ENCODE measurements around the gene BRI3.

BRI3 gene

DNA sequence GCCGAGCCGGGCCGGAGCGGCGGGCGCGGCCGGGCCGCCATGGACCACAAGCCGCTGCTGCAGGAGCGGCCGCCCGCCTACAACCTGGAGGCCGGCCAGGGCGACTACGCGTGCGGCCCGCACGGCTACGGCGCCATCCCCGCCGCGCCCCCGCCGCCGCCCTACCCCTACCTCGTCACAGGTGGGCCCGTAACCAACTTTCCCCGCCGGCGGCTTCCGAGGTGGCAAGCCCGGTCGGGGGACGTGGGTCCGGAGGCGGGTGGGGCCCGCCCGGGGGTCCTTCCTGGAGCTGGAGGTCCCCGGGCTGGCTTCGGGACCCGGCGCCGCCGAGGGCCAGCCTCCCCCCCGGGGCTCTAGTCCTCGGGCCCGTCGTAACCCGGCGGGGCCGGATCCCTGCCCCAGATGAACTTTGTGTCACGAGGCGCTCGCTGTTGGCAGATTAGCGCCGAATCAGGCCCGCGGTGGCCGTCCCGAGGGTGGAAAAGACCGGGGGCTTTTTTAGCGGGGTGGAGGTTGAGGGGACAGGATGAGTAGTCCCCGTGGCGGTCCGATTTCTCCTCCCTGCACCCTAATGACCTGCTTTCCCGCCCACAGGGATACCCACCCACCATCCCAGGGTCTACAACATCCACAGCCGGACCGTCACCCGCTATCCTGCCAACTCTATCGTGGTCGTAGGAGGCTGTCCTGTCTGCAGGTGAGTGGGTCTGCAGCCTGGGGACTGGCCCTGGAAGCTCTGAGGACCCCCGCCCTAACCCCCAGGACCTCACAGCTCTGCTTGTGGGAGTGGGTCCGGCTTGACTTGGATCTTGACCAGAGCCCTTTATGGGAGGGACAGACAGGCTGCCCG lies 496 bp downstream of the BRI3 start:
- TF ChIP-seq Cebpa-rat (IDR thresholded peaks at IDR 0.05), result no peak
- peaks cover 40 to 63% (median 55%) of the 10 kb centered on the region in 10 experiments for H3K4me1 ChIP-seq

GRCh38 chr7:98282703-98283102 lies 1.2 kb downstream of the BRI3 start:
- Histone ChIP-seq H3K27ac (peak overlapping the region; percentile 91 to 98 (median 95)), H3K9ac (peak overlapping the region; percentile 96 to 99 (median 97)), H3K4me1 (peaks cover 41 to 70% (median 63%) of the 10 kb centered on the region in 10 experiments), H3K27me3 (no peaks in the 10 kb centered on the region), H3K36me3 (peaks cover 7 to 51% (median 45%) of the 10 kb centered on the region in 11 experiments; a peak in 20 of 22 replicates), H4K20me1 (peaks cover 43 to 57% (median 45%) of the 10 kb centered on the region in 11 experiments), H3K4me2 (peak overlapping the region; percentile 95 to 100 (median 99)), H3K9me3 (replicated peaks in 1 of 11) (no peaks in the 10 kb centered on the region), H3K4me3 (peak overlapping the region; percentile 84 to 97 (median 94))
- no peak for TF ChIP-seq Cebpa-rat (IDR thresholded peaks at IDR 0.05)

More for the DNA sequence above, 496 bp downstream of the BRI3 start:
- H3K27me3 ChIP-seq, result no peaks in the 10 kb centered on the region
- H4K20me1 ChIP-seq, result peaks cover 36 to 50% (median 38%) of the 10 kb centered on the region in 11 experiments
- H3K9me3 ChIP-seq (replicated peaks in 1 of 11), result no peaks in the 10 kb centered on the region
- peaks cover 7 to 44% (median 38%) of the 10 kb centered on the region in 11 experiments; a peak in 20 of 22 replicates for H3K36me3 ChIP-seq
- peak overlapping the region; percentile 96 to 99 (median 97) for H3K9ac ChIP-seq
- peak overlapping the region; percentile 84 to 97 (median 94) for H3K4me3 ChIP-seq
- H3K27ac ChIP-seq, result peak overlapping the region; percentile 91 to 98 (median 95)
- peak overlapping the region; percentile 95 to 100 (median 99) for H3K4me2 ChIP-seq

- Histone ChIP-seq H3K9ac (peak overlapping the region; percentile 96 to 99 (median 97)), H3K27me3 (no peaks in the 10 kb centered on the region), H3K27ac (peak overlapping the region; percentile 91 to 98 (median 95)), H3K4me1 (peaks cover 47 to 76% (median 69%) of the 10 kb centered on the region in 10 experiments), H3K36me3 (peaks cover 12 to 57% (median 51%) of the 10 kb centered on the region in 11 experiments; a peak in 21 of 22 replicates), H3K9me3 (replicated peaks in 1 of 11) (no peaks in the 10 kb centered on the region), H3K4me2 (peak overlapping the region; percentile 95 to 100 (median 99)), H3K4me3 (peak overlapping the region; percentile 84 to 97 (median 94)), H4K20me1 (peaks cover 49 to 63% (median 51%) of the 10 kb centered on the region in 11 experiments)
- peak in 10 of 11 experiments; percentile 18 to 74 (median 46); a peak in 13 of 22 replicates for TF ChIP-seq Cebpa-rat (IDR thresholded peaks at IDR 0.05)
Observed at GRCh38 chr7:98283127-98283886, 1.8 kb downstream of the BRI3 start.

DNA sequence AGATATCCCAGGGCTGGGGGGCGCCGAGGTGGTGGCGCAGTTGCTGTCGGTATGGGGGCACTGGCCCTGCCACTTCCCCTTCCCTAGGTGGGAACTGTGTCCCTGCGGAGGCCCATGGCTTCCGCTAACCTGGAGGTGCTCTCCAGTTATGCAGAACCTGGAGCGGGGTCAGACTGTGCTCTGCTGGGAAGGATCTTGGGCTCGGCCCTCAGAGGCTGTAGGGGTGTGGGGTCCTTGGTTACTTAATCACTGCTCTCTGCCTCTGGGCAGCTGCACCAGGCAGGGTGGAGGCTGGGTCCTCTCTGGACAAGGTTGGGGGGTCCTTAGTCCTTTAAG lies 2.4 kb downstream of the BRI3 start:
- peak overlapping the region; percentile 91 to 98 (median 95) for H3K27ac ChIP-seq

GRCh38 chr7:98284335-98285036 lies 3.0 kb downstream of the BRI3 start:
- Histone ChIP-seq H3K27ac (peak overlapping the region; percentile 91 to 98 (median 95)), H3K4me1 (peaks cover 57 to 83% (median 81%) of the 10 kb centered on the region in 10 experiments), H3K9ac (peak overlapping the region; percentile 96 to 99 (median 97)), H3K27me3 (no peaks in the 10 kb centered on the region), H4K20me1 (peaks cover 61 to 75% (median 61%) of the 10 kb centered on the region in 11 experiments), H3K4me3 (peak overlapping the region; percentile 84 to 97 (median 94); a peak in 19 of 20 replicates), H3K9me3 (replicated peaks in 1 of 11) (no peaks in the 10 kb centered on the region), H3K36me3 (peaks cover 14 to 69% (median 63%) of the 10 kb centered on the region in 11 experiments; a peak in 21 of 22 replicates), H3K4me2 (peak overlapping the region; percentile 95 to 100 (median 99))
- no peak for TF ChIP-seq Cebpa-rat (IDR thresholded peaks at IDR 0.05)

More for the DNA sequence above, 2.4 kb downstream of the BRI3 start:
- no peaks in the 10 kb centered on the region for H3K9me3 ChIP-seq (replicated peaks in 1 of 11)
- peaks cover 52 to 81% (median 74%) of the 10 kb centered on the region in 10 experiments for H3K4me1 ChIP-seq
- H3K36me3 ChIP-seq, result peaks cover 14 to 63% (median 56%) of the 10 kb centered on the region in 11 experiments; a peak in 21 of 22 replicates
- peak overlapping the region; percentile 95 to 100 (median 99) for H3K4me2 ChIP-seq
- H3K27me3 ChIP-seq, result no peaks in the 10 kb centered on the region
- H3K4me3 ChIP-seq, result peak overlapping the region; percentile 84 to 97 (median 94); a peak in 19 of 20 replicates
- TF ChIP-seq Cebpa-rat (IDR thresholded peaks at IDR 0.05), result no peak
- H3K9ac ChIP-seq, result peak overlapping the region; percentile 96 to 99 (median 97)
- peaks cover 55 to 68% (median 57%) of the 10 kb centered on the region in 11 experiments for H4K20me1 ChIP-seq

- H4K20me1 ChIP-seq, result peaks cover 69 to 82% (median 71%) of the 10 kb centered on the region in 11 experiments
- no peak for TF ChIP-seq Cebpa-rat (IDR thresholded peaks at IDR 0.05)
- H3K9me3 ChIP-seq (replicated peaks in 1 of 11), result no peaks in the 10 kb centered on the region
- H3K36me3 ChIP-seq, result peaks cover 14 to 75% (median 65%) of the 10 kb centered on the region in 11 experiments; a peak in 21 of 22 replicates
- H3K9ac ChIP-seq, result peak overlapping the region; percentile 96 to 99 (median 97); a peak in 21 of 22 replicates
- peaks cover 61 to 86% (median 82%) of the 10 kb centered on the region in 10 experiments for H3K4me1 ChIP-seq
- no peaks in the 10 kb centered on the region for H3K27me3 ChIP-seq
- H3K4me3 ChIP-seq, result peak overlapping the region in 8 of 10 experiments; percentile 84 to 97 (median 96); a peak in 14 of 20 replicates
- H3K4me2 ChIP-seq, result peak overlapping the region; percentile 95 to 100 (median 99)
- H3K27ac ChIP-seq, result peak overlapping the region; percentile 91 to 98 (median 95)
Observed at GRCh38 chr7:98285157-98286092, 3.9 kb downstream of the BRI3 start.

GRCh38 chr7:98286093-98286539 lies 4.6 kb downstream of the BRI3 start:
- Histone ChIP-seq H3K4me2 (peak overlapping the region; percentile 95 to 100 (median 99); a peak in 21 of 22 replicates), H3K4me3 (peak overlapping the region in 7 of 10 experiments; percentile 21 to 97 (median 96); a peak in 11 of 20 replicates), H3K9me3 (replicated peaks in 1 of 11) (no peaks in the 10 kb centered on the region), H3K4me1 (peaks cover 63 to 84% (median 78%) of the 10 kb centered on the region in 10 experiments), H4K20me1 (peaks cover 76 to 89% (median 78%) of the 10 kb centered on the region in 11 experiments), H3K36me3 (peaks cover 19 to 82% (median 72%) of the 10 kb centered on the region in 11 experiments), H3K27ac (peak overlapping the region; percentile 91 to 98 (median 95); a peak in 21 of 22 replicates), H3K9ac (peak overlapping the region; percentile 96 to 99 (median 97); a peak in 20 of 22 replicates), H3K27me3 (no peaks in the 10 kb centered on the region)
- peak in 6 of 11 experiments; percentile 12 to 82 (median 73); a peak in 6 of 22 replicates for TF ChIP-seq Cebpa-rat (IDR thresholded peaks at IDR 0.05)

All from BLaER1 treated with 17β-estradiol and CSF1 and Interleukin-3, amounts not matched to agents 10 nM and 100 nM (cell line).